Peyer's patch (tissue), 4 donors: Measurements from ENCODE around the gene NDST1. TPM values are rescaled to one million over a fixed set of nuclear protein-coding genes. Genes with fewer than 3 reads are reported as not detected.
"Not testable (repeated sequence)": the region's sequence is repeated elsewhere in the genome, so short reads cannot be mapped to it uniquely, and the experiment has no call there.

Source experiments
- DNase-seq, 3 donors: peaks; one replicate each; pipeline ENCODE4 v3.0.0-alpha.2; 2017 to 2019
- H3K27ac ChIP-seq, 4 donors: fragments of 200-600 bp; sonication (generic); one replicate each; pipeline ENCODE4 v1.5.1; 2016 to 2019
- H3K27me3 ChIP-seq, 2 donors: fragments of 200-600 bp; sonication (generic); one replicate each; pipeline ENCODE4 v1.5.1; 2019
- H3K36me3 ChIP-seq, 3 donors: fragments of 200-600 bp; sonication (generic); one replicate each; pipeline ENCODE4 v1.5.1; 2016 to 2019
- H3K4me1 ChIP-seq, 4 donors: fragments of 200-600 bp; sonication (generic); one replicate each; pipeline ENCODE4 v1.5.1; 2016 to 2019
- H3K4me3 ChIP-seq, 4 donors: fragments of 200-600 bp; sonication (generic); 1 replicate in 3 of 4; 2 replicates in 1 of 4; pipeline ENCODE4 v1.5.1; 2016 to 2019; ENCODE audit warnings: mild to moderate bottlenecking in 1 of 4
- H3K9me3 ChIP-seq, 4 donors: fragments of 200-600 bp; sonication (generic); one replicate each; pipeline ENCODE4 v1.5.1; 2016 to 2019; ENCODE audit warnings: mild to moderate bottlenecking in 1 of 4
- POLR2A ChIP-seq, 2 donors: fragments of 450-650 bp; IDR thresholded peaks; one replicate each; pipeline ENCODE4 v1.5.1; 2017; ENCODE audit warnings: antibody characterized with exemption in 2 of 2, mild to moderate bottlenecking in 2 of 2, moderate library complexity in 2 of 2
- total RNA-seq, 4 donors: library from RNA; depleted of rRNA; stranded (reverse); fragments of >200 nt; gene quantifications; one replicate each; pipeline ENCODE4 v1.1.0, GENCODE V29; 2016
- TF ChIP-seq, protein P1 (sequence below), 6 experiments: fragments of 450-650 bp in 4 of 6; fragments of 200-600 bp in 2 of 6; sonication (generic) in 1 of 6; IDR thresholded peaks; one replicate each; pipeline ENCODE4 v1.5.1; 2017 to 2019; ENCODE audit warnings: antibody characterized with exemption in 6 of 6, mild to moderate bottlenecking in 3 of 6, moderate library complexity in 1 of 6

NDST1 gene
- total RNA-seq, 4 donors from 2014 or later: 80.9 to 168 (median 118) TPM

- TF ChIP-seq, protein P1, sequence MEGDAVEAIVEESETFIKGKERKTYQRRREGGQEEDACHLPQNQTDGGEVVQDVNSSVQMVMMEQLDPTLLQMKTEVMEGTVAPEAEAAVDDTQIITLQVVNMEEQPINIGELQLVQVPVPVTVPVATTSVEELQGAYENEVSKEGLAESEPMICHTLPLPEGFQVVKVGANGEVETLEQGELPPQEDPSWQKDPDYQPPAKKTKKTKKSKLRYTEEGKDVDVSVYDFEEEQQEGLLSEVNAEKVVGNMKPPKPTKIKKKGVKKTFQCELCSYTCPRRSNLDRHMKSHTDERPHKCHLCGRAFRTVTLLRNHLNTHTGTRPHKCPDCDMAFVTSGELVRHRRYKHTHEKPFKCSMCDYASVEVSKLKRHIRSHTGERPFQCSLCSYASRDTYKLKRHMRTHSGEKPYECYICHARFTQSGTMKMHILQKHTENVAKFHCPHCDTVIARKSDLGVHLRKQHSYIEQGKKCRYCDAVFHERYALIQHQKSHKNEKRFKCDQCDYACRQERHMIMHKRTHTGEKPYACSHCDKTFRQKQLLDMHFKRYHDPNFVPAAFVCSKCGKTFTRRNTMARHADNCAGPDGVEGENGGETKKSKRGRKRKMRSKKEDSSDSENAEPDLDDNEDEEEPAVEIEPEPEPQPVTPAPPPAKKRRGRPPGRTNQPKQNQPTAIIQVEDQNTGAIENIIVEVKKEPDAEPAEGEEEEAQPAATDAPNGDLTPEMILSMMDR (IDR thresholded peaks at IDR 0.05): no peak
- TF ChIP-seq POLR2A (IDR thresholded peaks at IDR 0.05): no peak
These were observed 42.0 kb upstream of the NDST1 start for GRCh38 chr5:150465927-150466326.

GRCh38 chr5:150468206-150468605, 39.7 kb upstream of the NDST1 start:
- H3K27ac ChIP-seq: no peak overlapping the region
- no peak for TF ChIP-seq POLR2A (IDR thresholded peaks at IDR 0.05)
- TF ChIP-seq, protein P1 (IDR thresholded peaks at IDR 0.05): no peak
- H3K4me3 ChIP-seq: no peak overlapping the region
- no peaks in the 10 kb centered on the region for H3K27me3 ChIP-seq
- no peaks in the 10 kb centered on the region for H3K4me1 ChIP-seq
- H3K9me3 ChIP-seq: no peaks in the 10 kb centered on the region
- H3K36me3 ChIP-seq: no peaks in the 10 kb centered on the region
- DNase-seq: no peak

More at GRCh38 chr5:150465927-150466326, 42.0 kb upstream of the NDST1 start:
- H3K36me3 ChIP-seq: no peaks in the 10 kb centered on the region
- H3K9me3 ChIP-seq: no peaks in the 10 kb centered on the region
- H3K4me3 ChIP-seq: no peak overlapping the region
- peak overlapping the region in 1 of 4 donors; percentile 3 for H3K27ac ChIP-seq
- H3K4me1 ChIP-seq: peaks cover 0 to 3% (median 0%) of the 10 kb centered on the region in 4 donors
- no peaks in the 10 kb centered on the region for H3K27me3 ChIP-seq
- no peak for DNase-seq

- TF ChIP-seq, protein P1 (IDR thresholded peaks at IDR 0.05): no peak
- no peak for TF ChIP-seq POLR2A (IDR thresholded peaks at IDR 0.05)
- Histone ChIP-seq H3K9me3 (no peaks in the 10 kb centered on the region), H3K4me3 (no peak overlapping the region), H3K27ac (no peak overlapping the region), H3K27me3 (no peaks in the 10 kb centered on the region), H3K36me3 (no peaks in the 10 kb centered on the region), H3K4me1 (no peaks in the 10 kb centered on the region)
- no peak for DNase-seq
These were observed 38.0 kb upstream of the NDST1 start for GRCh38 chr5:150469718-150470469.

DNA sequence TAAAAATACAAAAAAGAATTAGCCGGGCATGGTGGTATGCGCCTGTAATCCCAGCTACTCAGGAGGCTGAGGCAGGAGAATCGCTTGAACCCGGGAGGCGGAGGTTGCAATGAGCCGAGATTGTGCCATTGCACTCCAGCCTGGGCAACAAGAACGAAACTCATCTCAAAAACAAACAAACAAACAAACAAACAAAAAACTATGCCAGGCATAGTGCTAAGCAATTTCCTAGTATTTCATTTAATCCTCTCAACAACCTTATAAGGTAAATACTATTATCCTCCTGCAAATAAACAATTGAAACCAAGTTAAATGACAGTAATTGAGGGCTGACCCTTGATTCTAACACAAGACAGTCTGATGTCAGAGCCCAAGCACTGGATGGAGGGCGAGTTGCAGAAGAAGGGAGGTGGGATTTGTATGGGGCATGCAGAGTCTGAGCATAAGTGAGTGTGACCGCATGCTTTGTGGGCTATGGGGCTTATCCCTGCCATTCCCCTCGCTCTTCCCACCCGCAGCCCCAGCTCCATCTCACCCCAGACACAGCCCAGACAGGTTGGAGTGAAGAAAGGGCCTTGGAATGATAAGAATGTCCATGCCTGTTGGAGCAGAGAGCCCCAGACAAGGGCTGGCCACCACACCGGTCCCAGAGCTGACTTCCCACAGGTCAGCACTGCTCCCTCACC, 34.1 kb upstream of the NDST1 start:
- no peaks in the 10 kb centered on the region for H3K27me3 ChIP-seq
- no peak for TF ChIP-seq POLR2A (IDR thresholded peaks at IDR 0.05)
- TF ChIP-seq, protein P1 (IDR thresholded peaks at IDR 0.05): no peak
- no peak overlapping the region for H3K27ac ChIP-seq
- H3K4me1 ChIP-seq: no peaks in the 10 kb centered on the region
- H3K9me3 ChIP-seq: no peaks in the 10 kb centered on the region
- no peak overlapping the region for H3K4me3 ChIP-seq
- no peaks in the 10 kb centered on the region for H3K36me3 ChIP-seq
- DNase-seq: no peak

- not testable (repeated sequence) for H3K9me3 ChIP-seq, H3K36me3 ChIP-seq, H3K4me1 ChIP-seq, H3K27me3 ChIP-seq, H3K4me3 ChIP-seq, H3K27ac ChIP-seq, DNase-seq
These were observed 31.4 kb upstream of the NDST1 start for GRCh38 chr5:150476568-150476967.

- TF ChIP-seq, protein P1 (IDR thresholded peaks at IDR 0.05): no peak
- TF ChIP-seq POLR2A (IDR thresholded peaks at IDR 0.05): no peak
- DNase-seq: no peak
- Histone ChIP-seq H3K36me3 (no peaks in the 10 kb centered on the region), H3K4me1 (no peaks in the 10 kb centered on the region), H3K27me3 (no peaks in the 10 kb centered on the region), H3K9me3 (no peaks in the 10 kb centered on the region), H3K4me3 (no peak overlapping the region), H3K27ac (no peak overlapping the region)
These were observed 28.5 kb upstream of the NDST1 start for GRCh38 chr5:150479416-150479815.
